ENCODE data around the gene CSNK2A1. TPM values are rescaled to one million over a fixed set of nuclear protein-coding genes. Genes with fewer than 3 reads are reported as not detected.
A peak's percentile ranks its signal among the peaks of the same experiment; 100 is the strongest.

The CSNK2A1 gene
- total RNA-seq, 2 donors from 2014 or later: 83.9 to 90.7 TPM

GRCh38 chr20:483815-484644, 59.6 kb downstream of the CSNK2A1 start:
- H3K4me3 ChIP-seq: no peak overlapping the region
- peaks cover 40% of the 10 kb centered on the region for H3K36me3 ChIP-seq
- ATAC-seq (ENCODE audit: insufficient number of reproducible peaks, low FRiP score, low read depth) (no peak), DNase-seq (ENCODE audit: low spot score) (no peak)
- peaks cover 3 to 23% of the 10 kb centered on the region in 2 donors for H3K4me1 ChIP-seq (ENCODE audit: control insufficient read depth in 1 of 2, low read depth in 2 of 2)
- no peaks in the 10 kb centered on the region for H3K9me3 ChIP-seq
- H3K27me3 ChIP-seq (replicated peaks; ENCODE audit: insufficient read depth): no peaks in the 10 kb centered on the region
- TF ChIP-seq CTCF (IDR thresholded peaks at IDR 0.05): no peak
- H3K27ac ChIP-seq: no peak overlapping the region

DNA sequence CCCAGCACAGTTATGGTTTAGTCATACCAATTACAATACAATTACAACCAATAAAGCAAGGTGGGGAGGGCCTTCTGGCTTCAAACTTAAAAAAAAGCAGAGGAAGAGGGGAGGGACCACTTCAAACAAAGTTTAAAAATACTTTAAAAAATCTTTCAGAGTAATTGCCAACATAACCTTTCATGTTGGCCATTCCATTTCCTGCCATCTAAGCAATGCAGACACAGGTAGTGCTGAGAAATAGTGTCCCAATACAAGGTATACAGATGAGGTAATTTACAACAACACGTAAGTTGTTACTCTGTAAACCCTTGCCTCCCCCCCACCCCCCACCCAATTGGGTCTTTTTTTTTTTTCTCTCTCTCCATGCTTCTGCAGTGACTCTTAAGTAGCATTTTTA, 62.4 kb downstream of the CSNK2A1 start:
- TF ChIP-seq CTCF (IDR thresholded peaks at IDR 0.05): no peak
- ATAC-seq (ENCODE audit: insufficient number of reproducible peaks, low FRiP score, low read depth) (no peak), DNase-seq (ENCODE audit: low spot score) (no peak)
- no peaks in the 10 kb centered on the region for H3K9me3 ChIP-seq
- H3K4me3 ChIP-seq: no peak overlapping the region
- no peak overlapping the region for H3K27ac ChIP-seq
- H3K27me3 ChIP-seq (replicated peaks; ENCODE audit: insufficient read depth): no peaks in the 10 kb centered on the region
- peaks cover 17% of the 10 kb centered on the region for H3K36me3 ChIP-seq
- peaks cover 3 to 31% of the 10 kb centered on the region in 2 donors for H3K4me1 ChIP-seq (ENCODE audit: control insufficient read depth in 1 of 2, low read depth in 2 of 2)

DNA sequence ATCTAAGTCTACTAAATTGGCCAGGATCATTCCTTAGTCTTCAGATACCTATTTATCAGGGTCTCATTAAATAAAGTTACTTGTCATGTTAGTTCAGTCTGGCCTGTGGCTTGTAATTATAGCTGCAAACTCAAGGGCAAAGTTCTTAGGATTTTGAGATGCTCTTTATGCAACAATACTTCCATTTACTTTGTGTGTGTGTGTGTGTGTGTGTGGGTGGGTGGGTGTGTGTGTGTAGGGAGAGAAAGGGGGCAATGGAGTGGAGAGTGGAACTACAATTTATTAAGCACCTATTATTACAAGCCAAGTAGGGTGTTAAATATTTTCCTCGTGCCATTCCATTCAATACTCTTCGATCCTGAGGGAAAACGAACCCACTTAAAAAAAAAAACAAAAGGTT, 63.5 kb downstream of the CSNK2A1 start:
- H3K27me3 ChIP-seq (replicated peaks; ENCODE audit: insufficient read depth): no peaks in the 10 kb centered on the region
- H3K9me3 ChIP-seq: no peaks in the 10 kb centered on the region
- H3K4me1 ChIP-seq (ENCODE audit: control insufficient read depth in 1 of 2, low read depth in 2 of 2): peaks cover 3 to 39% of the 10 kb centered on the region in 2 donors
- H3K36me3 ChIP-seq: peaks cover 8% of the 10 kb centered on the region
- H3K27ac ChIP-seq: no peak overlapping the region
- DNase-seq (ENCODE audit: low spot score) (no peak), ATAC-seq (ENCODE audit: insufficient number of reproducible peaks, low FRiP score, low read depth) (no peak)
- H3K4me3 ChIP-seq: no peak overlapping the region
- TF ChIP-seq CTCF (IDR thresholded peaks at IDR 0.05): no peak

DNA sequence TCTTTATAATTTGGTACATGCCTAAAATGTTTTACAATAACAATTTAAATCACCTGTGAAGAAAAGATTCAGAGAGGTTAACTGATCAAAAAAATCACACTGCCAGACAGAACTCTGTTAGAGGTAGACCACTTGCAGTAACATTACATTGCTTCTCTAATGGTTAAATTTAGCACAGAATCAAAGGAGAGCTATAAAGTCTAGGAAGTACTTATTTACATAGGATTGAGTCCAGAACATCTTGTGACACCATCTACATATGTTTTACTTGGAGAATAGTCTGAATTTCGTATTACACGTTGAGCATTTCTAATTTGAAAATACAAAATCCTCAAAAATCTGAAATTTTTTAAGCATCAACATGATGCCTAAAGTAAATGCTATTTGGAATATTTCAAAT, 64.1 kb downstream of the CSNK2A1 start:
- no peak for TF ChIP-seq CTCF (IDR thresholded peaks at IDR 0.05)
- no peak overlapping the region for H3K27ac ChIP-seq
- H3K36me3 ChIP-seq: peaks cover 8% of the 10 kb centered on the region
- no peak for ATAC-seq (ENCODE audit: insufficient number of reproducible peaks, low FRiP score, low read depth)
- no peak overlapping the region for H3K4me3 ChIP-seq
- H3K9me3 ChIP-seq: no peaks in the 10 kb centered on the region
- H3K4me1 ChIP-seq (ENCODE audit: control insufficient read depth in 1 of 2, low read depth in 2 of 2): peaks cover 3 to 36% of the 10 kb centered on the region in 2 donors
- DNase-seq (ENCODE audit: low spot score): no peak
- no peaks in the 10 kb centered on the region for H3K27me3 ChIP-seq (replicated peaks; ENCODE audit: insufficient read depth)

DNA sequence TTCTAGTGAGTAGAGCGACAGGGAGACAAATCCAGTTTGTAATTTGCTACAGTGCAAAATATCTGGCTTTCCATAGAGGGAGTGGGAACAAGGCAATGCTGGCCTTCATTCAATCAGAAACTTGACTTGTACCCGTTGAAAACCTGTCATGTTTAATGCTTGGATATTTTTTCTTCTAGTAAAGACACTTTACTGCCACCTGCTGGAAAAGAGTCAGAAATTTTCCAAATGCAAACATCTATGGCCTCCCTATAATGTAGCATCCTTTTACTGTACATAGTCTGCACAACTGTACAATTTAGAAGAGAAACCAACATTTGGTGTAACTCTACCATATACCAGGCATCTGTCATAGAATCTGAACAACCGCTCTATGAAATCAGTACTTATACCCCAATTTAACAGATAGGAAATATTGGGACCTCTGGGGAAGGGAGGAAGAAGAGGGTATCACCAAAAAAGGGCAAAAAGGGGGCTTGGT, 64.6 kb downstream of the CSNK2A1 start:
- Histone ChIP-seq H3K4me3 (no peak overlapping the region), H3K4me1 (ENCODE audit: control insufficient read depth in 1 of 2, low read depth in 2 of 2) (peaks cover 3 to 31% of the 10 kb centered on the region in 2 donors), H3K36me3 (peaks cover 8% of the 10 kb centered on the region), H3K27me3 (replicated peaks; ENCODE audit: insufficient read depth) (no peaks in the 10 kb centered on the region), H3K9me3 (no peaks in the 10 kb centered on the region), H3K27ac (no peak overlapping the region)
- TF ChIP-seq CTCF (IDR thresholded peaks at IDR 0.05): peak; percentile 49
- DNase-seq (ENCODE audit: low spot score): no peak
- no peak for ATAC-seq (ENCODE audit: insufficient number of reproducible peaks, low FRiP score, low read depth)

All from thoracic aorta (tissue), 2 donors.